Mucosa of descending colon (tissue), 3 donors: ENCODE measurements around the gene CAPN5. TPM values are rescaled to one million over a fixed set of nuclear protein-coding genes. Genes with fewer than 3 reads are reported as not detected.
A peak's percentile ranks its signal among the peaks of the same experiment; 100 is the strongest.

ENCODE experiments used
- ATAC-seq: fragments of 200-7000 bp; cut with Tn5 transposase; one replicate; pipeline ENCODE4 v1.9.1; 2020; ENCODE audit warnings: mild to moderate bottlenecking, moderate library complexity
- DNase-seq, 3 donors: peaks; one replicate each; pipeline ENCODE4 v3.0.0-alpha.2; 2020
- H3K36me3 ChIP-seq: fragments of 200-600 bp; one replicate; pipeline ENCODE4 v1.8.0; 2021; ENCODE audit warnings: low read depth, mild to moderate bottlenecking
- H3K4me1 ChIP-seq: fragments of 200-600 bp; one replicate; pipeline ENCODE4 v1.8.0; 2021; ENCODE audit warnings: low read depth, mild to moderate bottlenecking
- H3K4me3 ChIP-seq: fragments of 200-600 bp; one replicate; pipeline ENCODE4 v1.8.0; 2021; ENCODE audit warnings: mild to moderate bottlenecking
- H3K9me3 ChIP-seq: fragments of 200-600 bp; one replicate; pipeline ENCODE4 v1.8.0; 2021; ENCODE audit warnings: mild to moderate bottlenecking
- CTCF ChIP-seq: fragments of 200-600 bp; IDR thresholded peaks from one replicate; pipeline ENCODE4 v1.8.0; 2022; ENCODE audit warnings: antibody characterized with exemption, mild to moderate bottlenecking
- intact Hi-C, 2 donors: fragments of 100-400 bp; cut with DNase I in 1 of 2; cut with micrococcal nuclease in 1 of 2; formaldehyde crosslinking; loops; one replicate each; pipeline versions ENCODE4 v1.11.0 to v1.11.1; 2022; cut with DNase I, micrococcal nuclease
- total RNA-seq, 3 donors: library from RNA; stranded (reverse); fragmentation: NEBNext Ultra II Directional in 2 of 3; extraction: Animal tissue kit (Norgen Biotek cat#: 25700) in 2 of 3; gene quantifications; one replicate each; pipeline versions ENCODE4 v1.2.1 to v1.2.4, GENCODE V29; 2021 to 2023
- donor health status: DM: no; HTN: no; CAD: no; lungs with moderate emphysema.
- donor health status: DM: no; HTN: no; CAD: no.
- donor health status: DM: no; HTN: yes; CAD: no.

The CAPN5 gene
- total RNA-seq, 3 donors from 2014 or later = 142 to 351 (median 253) TPM

DNA sequence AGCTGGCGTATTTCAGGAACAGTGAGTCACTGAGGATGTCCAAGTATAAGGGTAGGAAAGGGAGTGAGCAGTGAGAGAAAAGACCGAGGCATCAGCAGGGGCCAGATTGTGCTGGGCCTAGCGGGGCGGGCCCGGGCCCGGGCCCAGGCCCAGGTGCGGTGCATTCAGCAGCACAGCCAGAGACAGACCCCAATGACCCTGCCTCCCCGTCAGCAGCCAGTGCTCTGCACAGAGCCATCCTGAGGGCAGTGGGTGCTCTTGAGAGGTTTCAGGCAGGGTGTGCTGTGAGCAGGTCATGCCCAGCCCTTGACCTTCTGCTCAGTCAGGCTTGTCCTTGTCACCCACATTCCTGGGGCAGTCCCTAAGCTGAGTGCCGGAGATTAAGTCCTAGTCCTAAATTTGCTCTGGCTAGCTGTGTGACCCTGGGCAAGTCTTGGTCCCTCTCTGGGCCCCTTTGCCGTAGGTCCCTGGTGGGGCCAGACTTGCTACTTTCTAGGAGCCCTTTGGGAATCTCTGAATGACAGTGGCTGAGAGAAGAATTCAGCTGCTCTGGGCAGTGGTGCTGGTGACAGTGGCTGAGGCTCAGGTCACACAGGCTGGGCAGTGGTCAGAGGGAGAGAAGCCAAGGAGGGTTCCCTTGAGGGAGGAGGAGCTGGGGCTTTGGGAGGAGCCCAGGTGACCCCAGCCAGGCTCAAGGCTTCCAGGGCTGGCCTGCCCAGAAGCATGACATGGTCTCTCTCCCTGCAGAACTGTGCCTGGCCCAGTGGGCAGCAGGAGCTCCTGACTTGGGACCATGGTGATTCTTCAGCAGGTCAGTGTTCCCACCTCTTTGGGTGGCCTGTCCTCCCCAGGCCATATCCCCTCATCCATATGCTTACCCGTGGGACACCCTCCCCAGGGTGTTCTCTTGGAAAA is 63.3 kb downstream of the CAPN5 start:
- TF ChIP-seq CTCF = no peak
- intact Hi-C loops = loop anchor here in 1 of 2 donors (5.0 kb wide), 1 partner anchor 57 kb away; no protein-coding TSS in a partner anchor
- Histone ChIP-seq H3K4me1 (peaks cover 19% of the 10 kb centered on the region), H3K4me3 (no peak overlapping the region), H3K9me3 (no peaks in the 10 kb centered on the region), H3K36me3 (no peaks in the 10 kb centered on the region)
- ATAC-seq = no peak
- DNase-seq = peak in 1 of 3 donors; percentile 34

GRCh38 chr11:77130763-77131513 is 64.2 kb downstream of the CAPN5 start:
- Histone ChIP-seq H3K9me3 (no peaks in the 10 kb centered on the region), H3K4me3 (no peak overlapping the region), H3K36me3 (no peaks in the 10 kb centered on the region), H3K4me1 (peaks cover 19% of the 10 kb centered on the region)
- peak in 1 of 3 donors; percentile 55 for DNase-seq
- intact Hi-C loops = no loop called here
- no peak for ATAC-seq
- no peak for TF ChIP-seq CTCF

- TF ChIP-seq CTCF = no peak
- DNase-seq (peak in 1 of 3 donors; percentile 27), ATAC-seq (no peak)
- Histone ChIP-seq H3K4me1 (peaks cover 18% of the 10 kb centered on the region), H3K36me3 (no peaks in the 10 kb centered on the region), H3K9me3 (no peaks in the 10 kb centered on the region), H3K4me3 (no peak overlapping the region)
- intact Hi-C loops = no loop called here
These were observed 64.8 kb downstream of the CAPN5 start for GRCh38 chr11:77131560-77131959.

- no peak overlapping the region for H3K4me3 ChIP-seq
- H3K4me1 ChIP-seq = no peaks in the 10 kb centered on the region
- H3K36me3 ChIP-seq = no peaks in the 10 kb centered on the region
- no peak for DNase-seq
- no peak for TF ChIP-seq CTCF
- H3K9me3 ChIP-seq = no peaks in the 10 kb centered on the region
- intact Hi-C loops = no loop called here
- ATAC-seq = no peak
These were observed 68.3 kb downstream of the CAPN5 start for GRCh38 chr11:77135069-77135468.

GRCh38 chr11:77136074-77136473 is 69.3 kb downstream of the CAPN5 start:
- no peak overlapping the region for H3K4me3 ChIP-seq
- H3K36me3 ChIP-seq = no peaks in the 10 kb centered on the region
- H3K9me3 ChIP-seq = no peaks in the 10 kb centered on the region
- intact Hi-C loops = no loop called here
- no peaks in the 10 kb centered on the region for H3K4me1 ChIP-seq
- no peak for TF ChIP-seq CTCF
- no peak for DNase-seq
- ATAC-seq = no peak
